ENCODE measurements around the gene IFTAP.

The IFTAP gene

DNA sequence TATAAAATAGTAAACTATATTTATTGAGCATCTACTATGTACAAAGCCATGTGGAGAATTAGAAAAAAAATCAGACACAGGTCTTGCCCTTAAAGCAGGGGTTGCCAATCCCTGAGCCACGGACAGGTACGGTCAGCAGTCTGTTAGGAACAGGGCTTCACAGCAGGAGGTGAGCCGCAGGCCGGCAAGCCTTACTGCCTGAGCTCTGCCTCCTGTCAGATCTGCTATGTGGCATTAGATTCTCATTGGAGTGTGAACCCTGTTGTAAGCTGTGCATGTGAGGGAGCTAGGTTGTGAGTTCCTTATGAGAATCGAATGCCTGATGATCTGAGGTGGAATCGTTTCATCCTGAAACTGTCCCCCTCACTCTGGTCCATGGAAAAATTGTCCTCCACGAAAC, 5.9 kb downstream of the IFTAP start:
- DNase-seq = no peak

DNA sequence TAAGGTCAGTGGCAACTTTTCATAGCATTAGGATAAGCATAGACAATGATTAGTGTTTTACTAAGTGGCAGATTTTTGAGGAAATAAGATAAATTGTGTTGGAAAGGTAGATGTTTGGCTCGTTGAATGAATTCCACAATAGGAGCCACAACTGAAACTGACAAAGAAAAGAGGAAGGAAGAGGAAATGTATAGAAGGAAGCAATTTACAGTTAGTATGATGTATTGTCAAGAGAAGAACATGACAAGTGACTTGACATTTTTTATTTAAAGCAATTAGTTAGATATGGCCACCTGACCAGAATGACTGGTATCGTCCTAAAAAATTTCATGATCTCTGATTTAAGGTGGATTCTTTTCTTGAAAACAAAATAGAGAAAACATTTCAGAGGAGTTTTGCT, 6.9 kb downstream of the IFTAP start:
- DNase-seq = no peak

DNA sequence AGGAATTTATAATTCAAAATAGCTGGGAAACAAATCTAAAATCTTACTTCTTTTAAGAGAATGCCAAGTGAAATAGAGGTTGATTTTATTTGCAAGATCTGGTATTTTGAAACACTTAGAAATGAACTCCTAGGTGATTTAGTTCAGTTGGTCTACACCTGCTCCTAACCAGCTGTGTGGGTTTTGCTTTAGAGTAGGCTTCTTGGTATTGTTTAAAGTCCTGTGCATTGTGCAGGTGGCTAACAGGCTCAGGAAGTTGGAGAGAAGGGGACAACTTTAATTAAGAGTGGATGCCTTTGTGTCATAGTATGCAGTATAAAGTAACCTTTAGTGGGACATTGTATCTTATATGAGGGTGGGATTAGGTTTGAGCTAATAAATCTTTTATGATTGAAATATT, 7.8 kb downstream of the IFTAP start:
- no peak for DNase-seq

DNA sequence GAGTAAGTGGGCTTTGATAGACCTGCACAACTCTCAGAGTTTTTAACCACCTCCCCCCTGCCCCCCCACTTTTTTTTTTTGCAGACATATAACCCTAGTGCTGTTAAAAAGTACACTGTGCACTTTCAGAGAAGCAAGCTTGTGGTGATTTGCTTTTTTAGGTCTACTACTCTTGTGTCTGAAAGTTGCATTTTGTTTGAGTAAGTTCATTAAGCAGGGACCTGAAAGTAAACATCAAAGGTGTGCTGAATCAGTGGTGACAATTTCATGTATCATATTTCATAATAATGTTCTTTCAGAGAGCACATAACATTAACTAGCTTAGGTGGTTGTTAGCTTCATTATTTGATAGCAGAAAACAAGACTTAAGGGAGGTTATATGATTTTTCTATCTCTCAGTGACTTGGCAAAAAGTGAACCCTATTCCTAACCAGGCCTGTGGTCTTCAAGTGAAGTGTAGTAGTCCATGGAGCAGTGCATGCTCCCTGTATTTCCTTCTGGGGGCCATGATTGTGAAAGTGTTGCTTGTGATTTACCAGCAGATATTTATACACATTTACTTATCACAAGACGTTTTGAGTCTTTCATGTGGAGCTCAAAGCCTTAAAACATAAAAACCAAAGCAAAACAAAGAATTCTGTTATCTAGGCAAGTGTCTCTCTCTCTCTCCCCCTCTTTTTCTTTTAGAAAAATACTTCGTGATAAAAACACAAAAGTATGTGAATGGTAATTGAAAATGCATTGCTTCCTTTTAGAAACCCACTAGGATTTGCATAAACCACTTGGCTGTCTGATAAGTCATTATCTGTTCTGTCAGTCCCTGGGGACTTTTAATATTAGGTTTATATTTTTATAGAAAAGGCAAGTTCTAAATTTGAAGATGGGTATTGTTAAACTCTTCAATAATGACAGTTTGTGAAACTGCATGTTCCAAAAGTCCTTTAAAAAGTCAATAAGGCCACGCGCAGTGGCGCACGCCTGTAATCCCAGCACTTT, 11.2 kb downstream of the IFTAP start:
- no peak for DNase-seq

DNA sequence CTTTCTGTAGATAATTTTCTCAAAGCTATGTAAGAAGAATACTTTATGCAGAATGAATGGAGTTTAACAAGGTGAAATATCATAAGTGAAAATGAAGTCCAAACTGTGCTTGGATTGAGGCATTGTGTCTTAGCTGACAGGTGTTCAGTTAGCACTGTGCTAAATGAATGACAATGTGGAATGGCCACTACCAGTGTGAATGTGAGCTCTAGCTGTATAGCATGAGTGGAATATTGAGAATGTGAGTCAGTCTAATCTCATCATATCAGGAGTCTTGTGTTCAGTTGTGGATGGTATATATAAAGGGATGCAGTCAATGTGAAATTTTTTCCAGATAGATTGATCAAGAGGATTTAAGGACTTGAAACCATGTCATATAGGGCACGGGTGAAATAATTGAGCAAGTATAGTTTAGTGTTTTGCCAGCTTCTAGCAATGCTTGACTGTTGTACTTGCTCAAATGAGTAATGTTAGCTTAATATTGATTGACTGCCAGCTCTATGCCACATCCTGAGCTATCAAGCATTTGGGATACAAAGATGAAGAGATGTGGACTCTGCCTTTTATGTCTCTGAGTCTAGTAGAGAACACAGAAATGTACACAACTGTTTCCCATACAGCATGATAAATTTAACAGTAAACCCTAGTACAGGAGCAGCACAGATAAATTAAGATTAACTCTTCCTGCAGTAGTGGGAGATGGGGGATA, 14.3 kb downstream of the IFTAP start:
- DNase-seq = no peak

DNA sequence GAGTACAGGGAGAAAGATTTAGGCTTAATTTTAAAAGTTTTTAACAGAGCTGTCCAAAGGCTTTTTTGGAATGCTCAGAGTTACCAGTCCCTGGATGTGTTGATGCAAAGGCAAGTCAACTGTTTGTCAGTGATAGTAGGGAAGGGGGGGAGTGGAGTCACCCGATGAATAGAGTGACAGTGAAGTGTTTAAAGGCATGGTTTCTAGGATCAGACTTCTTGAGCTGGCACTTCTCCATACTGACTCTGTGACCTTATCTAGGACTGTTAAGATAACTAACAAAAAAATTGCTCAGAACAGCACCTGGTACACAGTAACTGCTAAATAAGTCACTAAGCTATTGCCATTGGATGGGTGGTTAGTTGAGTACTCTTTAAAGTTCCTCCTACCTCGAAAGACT, 15.1 kb downstream of the IFTAP start:
- DNase-seq = no peak

DNA sequence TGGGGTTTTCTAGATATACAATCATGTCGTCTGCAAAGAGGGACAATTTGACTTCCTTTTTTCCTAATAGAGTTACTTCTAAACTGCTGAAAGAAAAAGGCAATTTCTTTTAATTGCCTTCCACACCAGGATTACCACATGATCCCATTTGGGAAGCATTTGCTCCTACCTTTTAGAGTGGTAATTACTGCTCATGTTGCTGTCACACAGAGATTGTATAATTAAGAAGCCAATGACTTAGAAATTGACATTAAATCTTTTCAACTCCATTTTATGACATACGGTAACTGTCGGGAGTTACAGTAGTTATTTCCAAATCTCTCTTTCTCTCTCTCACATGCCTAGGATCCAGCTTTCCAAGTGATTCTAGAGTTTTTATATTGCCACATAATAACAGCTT, 21.5 kb downstream of the IFTAP start:
- no peak for DNase-seq

DNA sequence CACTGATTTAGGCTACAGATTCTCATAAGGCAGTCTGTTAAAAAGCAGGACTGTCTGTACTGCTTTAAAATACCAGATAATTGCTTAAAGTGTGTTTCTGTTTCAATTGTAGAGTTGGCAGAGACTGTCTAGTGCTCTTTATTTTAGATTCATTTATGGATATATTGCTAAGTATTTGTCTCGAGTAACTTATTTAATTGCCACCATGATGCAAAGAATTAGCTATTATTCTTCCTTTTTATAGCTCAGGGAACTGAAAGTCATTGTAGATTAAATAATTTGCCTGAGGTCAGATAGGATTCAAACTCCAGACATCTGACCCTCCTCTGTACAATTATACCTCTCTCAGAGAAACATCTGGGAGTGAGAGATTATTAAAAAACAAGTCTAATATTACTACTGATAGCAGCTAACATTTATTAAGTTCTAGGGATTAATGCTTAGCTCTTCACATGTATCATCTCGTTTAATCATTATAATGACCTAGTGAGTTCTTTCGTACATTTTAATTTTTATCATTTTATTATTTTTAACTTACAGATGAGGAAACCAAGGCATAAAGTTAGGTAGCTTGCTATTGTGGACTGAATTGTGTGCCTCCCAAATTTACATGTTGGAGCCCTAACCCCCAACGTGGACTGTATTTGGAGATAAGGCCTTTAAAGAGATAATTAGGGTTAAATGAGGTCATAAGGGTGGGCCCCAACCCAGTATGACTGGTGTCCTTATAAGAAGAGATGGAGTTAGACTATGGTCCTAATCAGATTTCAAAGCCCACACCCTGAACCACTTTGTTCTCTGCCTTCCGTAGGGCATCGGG, 23.5 kb downstream of the IFTAP start:
- DNase-seq = no peak

DNA sequence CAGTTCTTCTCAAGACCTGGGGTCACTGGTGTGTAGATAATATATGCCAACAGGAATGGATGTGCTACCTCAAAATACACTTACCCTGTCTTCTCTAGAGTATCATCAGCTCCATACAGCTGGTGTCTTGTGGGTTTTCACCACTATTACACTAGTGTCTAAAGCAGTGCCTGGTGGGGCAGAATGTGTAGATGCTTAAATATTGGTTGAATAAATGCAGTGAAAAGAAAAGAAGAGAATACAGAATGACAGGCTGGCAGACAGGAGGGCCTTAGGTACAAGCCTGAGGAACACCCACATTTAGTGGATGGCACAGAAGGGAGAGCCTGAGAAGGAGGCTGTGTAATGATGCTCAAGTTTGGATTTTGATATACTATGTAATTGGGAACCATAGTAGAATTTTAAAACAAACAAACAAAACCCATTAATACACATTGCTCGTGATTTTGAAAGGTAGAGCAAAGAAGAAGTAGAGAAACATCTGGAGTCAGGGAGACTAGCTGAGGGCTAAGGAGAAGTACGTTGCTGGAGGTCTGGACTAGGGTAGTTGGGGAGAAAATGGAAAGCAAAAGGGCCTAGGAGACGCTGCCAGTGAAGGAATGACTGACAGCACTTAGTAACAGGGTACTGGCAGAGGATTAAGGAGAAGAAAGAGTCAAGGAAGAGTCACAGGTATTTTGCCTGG, 24.2 kb downstream of the IFTAP start:
- no peak for DNase-seq

DNA sequence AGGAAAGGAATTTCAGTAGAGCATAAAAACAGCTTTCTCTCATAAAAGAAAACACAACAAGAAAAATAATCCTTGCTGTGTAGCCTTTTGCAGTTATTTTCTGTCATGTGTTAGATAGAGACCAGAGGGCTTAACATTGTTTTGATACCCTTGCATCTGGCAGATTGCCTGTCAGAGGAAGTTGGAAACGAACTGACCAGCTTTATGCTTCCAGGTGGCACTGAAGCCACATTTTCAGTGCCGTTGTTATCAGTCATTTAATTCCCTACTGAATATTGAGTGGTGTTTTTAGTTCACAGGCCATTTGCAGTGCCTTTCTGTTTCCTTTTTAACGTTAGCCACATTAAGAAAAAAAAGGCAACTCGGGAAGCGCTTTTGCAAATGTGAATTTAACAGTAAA, 25.2 kb downstream of the IFTAP start:
- DNase-seq = no peak

DNA sequence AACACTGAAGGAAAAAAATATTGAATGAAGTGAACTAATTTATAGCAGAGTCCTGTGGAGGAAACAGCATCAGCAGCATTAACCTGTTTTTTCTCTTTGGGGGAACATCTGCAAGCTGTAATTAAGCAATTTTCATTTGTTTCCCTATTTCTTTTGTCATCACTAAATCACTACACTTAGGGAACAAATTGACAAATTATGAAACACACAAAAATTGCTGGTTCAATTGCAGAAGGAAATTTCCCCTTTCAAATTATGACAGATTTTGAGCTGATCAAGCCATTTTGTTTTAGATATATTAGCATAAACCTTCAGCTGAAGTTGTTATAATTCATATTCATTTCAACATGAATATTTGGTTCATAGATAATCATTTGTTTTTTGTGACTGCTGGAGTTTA, 25.9 kb downstream of the IFTAP start:
- no peak for DNase-seq

DNA sequence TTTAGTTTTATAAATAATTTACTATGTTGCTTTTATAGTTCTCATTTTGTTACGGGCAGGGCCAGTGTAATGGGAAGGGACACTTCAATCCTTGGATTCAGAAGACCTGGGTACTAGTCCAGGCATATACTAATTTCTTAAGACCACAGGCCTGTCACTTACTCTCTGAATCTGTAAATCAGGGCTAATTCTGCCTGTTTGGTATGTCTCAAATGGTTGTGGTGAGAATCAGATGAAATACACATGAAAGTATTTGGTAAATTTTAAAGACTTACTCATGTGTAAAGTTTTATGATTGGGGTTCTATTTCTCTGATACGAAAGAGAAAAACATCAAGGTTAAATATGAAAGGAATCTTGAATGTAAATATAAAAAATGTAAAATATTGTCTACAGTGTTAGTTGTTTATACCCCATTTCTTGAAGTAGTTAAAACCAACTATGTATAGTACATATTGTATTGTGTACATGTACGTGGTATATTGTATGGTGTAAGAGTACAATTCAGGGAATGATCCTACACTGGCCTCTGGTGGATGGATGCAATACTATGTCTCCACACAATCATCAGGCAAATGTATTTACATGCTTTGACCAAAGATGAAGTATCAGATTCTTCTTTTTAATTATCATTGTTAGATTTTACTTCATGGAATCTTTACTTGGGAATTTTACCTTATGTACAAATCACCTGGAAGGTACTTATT, 28.3 kb downstream of the IFTAP start:
- no peak for DNase-seq

DNA sequence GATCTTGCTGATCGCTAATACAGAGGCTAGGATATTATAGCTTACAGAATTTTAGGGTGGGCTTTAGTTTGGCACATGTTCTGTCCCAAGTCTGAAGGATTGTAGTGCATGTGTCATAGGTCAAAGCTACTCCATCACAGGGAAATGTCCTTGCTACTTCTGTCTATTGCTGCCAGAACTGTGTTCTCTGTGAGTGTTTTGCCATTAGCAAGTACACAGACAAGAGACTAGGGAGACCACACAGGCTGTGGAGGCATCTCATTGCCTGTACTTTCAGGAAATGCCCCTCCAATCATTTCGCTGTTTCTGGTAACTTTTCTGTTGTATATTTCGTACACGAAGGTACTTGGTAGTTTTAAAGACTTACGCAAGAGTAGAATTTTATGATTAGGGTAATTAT, 29.2 kb downstream of the IFTAP start:
- no peak for DNase-seq

DNA sequence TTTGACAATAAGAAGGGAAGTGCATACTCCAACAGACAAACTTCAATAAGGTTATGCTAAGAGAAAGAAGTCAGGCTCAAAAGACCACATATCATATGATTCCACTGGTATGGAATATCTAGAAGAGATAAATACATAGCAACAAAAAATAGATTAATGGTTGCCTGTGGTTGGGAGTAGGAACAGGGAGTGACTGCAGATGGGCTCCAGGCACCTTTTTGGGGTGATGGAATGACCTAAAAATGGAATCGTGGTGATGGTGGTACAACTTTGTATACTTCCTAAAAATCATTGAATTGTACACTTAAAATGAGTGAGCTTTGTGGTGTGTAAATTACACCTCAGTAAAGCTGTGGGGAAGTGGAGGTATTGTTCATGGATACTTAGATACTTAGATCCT, 32.7 kb downstream of the IFTAP start:
- DNase-seq = no peak

DNA sequence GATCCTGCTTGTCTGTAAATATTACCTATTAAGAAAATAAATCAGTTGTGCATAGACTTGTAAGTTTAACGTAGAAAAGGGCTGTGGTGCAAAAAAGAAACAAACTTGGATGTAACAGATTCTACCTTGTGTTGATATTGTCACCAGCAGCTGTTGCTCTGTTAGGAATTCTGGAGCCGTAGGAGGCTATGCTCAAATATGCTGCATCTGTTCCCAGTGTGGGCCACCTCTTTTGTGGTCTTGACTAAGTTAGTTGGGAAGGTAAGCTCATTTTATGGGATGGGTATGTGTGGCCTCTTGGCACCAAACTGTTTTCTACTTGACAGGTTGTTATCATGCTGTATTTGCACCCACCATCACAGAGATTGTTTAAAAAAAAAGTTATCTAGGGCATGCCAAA, 33.2 kb downstream of the IFTAP start:
- no peak for DNase-seq

DNA sequence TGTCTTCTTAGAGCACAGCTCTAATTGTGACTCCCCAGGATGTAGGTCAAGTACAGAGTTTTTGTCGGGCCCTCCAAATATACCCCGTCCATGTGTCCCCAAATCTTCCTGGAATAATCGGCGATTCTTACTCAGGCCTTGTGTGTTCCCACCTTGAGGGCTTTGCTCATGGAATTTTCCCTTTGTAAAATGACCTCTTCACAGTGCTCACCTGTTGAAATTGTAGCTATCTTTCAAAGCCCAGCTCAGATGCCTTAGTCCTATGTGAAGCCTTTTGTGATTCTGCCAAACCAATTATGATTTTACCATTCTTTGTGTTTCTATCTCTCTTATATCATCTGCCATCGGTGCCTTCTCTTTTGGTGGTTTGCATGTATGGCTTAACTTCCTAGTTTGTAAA, 33.8 kb downstream of the IFTAP start:
- DNase-seq = no peak

DNA sequence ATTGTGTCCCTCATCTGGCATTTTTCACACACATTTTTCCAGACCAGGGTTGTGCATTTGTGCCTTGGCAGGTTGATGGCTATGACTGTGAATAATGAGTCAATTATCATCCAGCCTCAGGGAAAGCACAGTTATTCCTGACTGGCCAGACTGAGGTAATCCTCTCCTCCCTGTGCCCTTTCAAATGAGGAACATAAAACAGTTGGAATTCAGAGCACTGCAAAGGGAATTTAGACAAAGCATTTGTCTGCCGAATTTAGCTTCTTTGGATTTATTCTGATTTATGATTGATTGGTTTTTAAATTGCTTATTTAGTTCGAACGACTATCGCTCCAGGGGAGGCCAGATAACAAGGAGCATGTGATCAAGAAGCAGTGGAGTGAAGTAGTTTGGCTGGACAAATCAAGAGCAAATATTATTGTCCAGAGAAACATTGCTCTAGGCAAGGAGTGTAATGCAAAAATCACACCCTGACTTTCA, 34.5 kb downstream of the IFTAP start:
- DNase-seq = no peak

DNA sequence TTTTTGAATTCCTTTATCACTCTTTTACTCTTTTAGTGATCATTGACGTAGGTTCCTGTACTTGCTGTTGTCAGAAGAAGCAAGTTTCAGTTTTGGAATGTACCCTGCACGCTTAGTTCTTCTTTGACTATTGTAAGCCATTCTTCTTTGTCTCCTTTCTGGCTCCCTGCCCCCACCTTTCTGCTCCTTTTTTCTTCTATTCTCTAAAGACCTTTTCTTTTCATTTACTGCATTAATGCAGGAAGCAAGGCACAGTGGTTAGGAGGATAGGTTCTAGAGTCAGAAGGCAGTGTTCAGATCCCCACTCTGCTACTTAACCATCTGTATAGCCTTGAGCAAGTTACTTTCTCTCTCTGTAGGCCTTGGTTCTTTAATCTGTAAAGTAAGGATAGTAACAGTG, 37.5 kb downstream of the IFTAP start:
- DNase-seq = no peak

DNA sequence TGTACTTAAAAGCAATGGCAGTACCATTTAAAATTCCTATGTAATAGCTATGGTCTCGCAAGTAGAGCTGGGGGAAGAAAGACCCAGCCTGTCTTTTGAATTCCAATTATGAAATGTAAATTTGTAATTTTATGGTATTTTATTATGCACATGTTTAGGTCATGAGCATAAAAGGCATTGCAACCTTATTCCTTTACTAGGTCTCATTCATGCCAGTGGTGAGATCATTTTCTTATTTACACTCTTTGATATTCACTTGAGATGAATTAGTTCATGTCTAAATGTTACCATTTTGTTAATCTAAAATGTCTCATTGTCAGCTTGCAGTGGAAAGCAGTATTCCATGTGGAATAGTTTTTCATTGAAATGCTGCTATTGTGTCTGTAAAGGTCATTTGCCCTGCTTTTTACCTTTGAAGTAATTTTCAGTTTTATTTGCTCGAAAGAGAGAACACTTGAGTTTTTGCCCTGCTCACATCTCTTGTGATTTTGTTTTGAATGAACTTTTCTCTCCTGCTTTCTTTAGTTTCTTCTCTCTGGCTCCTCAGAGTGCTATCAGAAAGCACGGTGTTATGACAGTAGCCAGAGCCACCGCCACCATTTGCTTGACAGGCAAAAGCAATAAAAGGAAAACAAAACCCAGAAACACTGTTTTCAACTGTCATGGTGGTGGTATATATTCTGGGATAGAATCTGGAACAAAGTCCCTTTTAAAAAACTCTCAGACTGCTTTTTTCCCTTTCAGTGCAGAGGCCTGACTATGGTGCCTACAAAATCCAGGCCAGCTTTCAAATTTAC, 41.0 kb downstream of the IFTAP start:
- DNase-seq = no peak

DNA sequence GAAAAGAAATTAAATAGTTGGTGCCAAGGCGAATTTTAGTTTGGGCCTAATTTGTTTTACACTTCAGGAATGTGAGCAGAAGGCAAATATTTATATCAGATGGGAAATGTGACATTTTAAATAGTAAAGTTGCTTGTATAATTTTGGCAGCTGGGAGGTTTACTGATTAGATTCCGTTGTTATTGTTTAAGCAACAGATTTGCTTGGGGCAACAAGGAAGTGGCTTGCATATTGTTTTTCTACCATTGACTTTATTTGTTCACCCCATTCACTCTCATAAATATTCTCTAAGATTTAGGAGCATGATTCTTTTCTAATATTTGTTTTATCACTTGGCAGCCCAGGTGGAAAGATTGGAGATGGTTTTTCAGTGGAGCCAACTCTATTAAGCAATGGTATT, 44.3 kb downstream of the IFTAP start:
- DNase-seq = no peak

DNA sequence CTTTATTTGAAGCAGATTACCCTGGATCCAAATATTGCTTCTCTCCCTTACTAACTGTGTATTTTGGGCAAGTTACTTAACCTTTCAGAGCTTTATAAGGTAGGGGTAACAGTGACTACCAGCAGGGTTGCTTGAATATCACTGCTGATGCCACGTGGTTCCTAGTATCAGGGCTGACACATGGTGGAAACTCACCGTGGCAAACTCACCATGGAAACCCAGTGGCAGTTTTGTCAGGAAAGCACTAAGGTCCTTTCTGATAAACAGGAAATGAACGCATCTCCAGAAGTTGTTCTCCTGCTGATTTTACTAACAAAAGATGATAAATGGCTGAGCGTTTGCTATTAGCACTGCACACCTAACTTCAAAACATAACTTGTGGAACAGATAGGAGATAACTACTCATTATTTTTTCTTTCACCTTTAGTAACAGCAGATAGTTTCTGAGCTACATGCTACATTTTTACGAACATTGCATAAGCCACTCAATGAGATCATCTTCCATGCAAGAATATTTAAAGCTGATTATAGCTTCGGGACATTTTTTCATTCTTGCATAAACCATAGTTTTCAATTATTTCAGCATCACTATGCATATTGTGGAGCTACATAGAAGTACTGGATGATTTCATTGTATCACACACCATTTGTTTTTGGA, 63.4 kb downstream of the IFTAP start:
- no peak for DNase-seq

Measured in cortex of kidney (tissue), 1 donor.